GM23248 (cell line): ENCODE data around the gene CCDC141.
"Not testable (repeated sequence)": the region's sequence is repeated elsewhere in the genome, so short reads cannot be mapped to it uniquely, and the experiment has no call there.

ENCODE experiments used
- EZH2 ChIP-seq: fragments of 200-600 bp; sonication (generic); IDR thresholded peaks from 2 replicates; pipeline ENCODE4 v1.6.1; 2018; ENCODE audit warnings: antibody characterized with exemption, mild to moderate bottlenecking; ENCODE audit not compliant: insufficient read depth, poor library complexity, severe bottlenecking
- EZH2phosphoT487 ChIP-seq: fragments of 200-600 bp; sonication (generic); IDR thresholded peaks from 2 replicates; pipeline ENCODE4 v1.6.1; 2018; ENCODE audit warnings: antibody characterized with exemption, moderate library complexity, mild to moderate bottlenecking, low read depth; ENCODE audit not compliant: insufficient read depth

GRCh38 chr2:178992719-178993118 lies 57.2 kb downstream of the CCDC141 start:
- TF ChIP-seq EZH2, EZH2phosphoT487: not testable (repeated sequence)
